ENCODE results near the gene RASSF3.

GRCh38 chr12:64658892-64659481, 48.7 kb downstream of the RASSF3 start:
- TF ChIP-seq RAD21 (conservative IDR thresholded peaks at IDR 0.05) (no peak), TAF1 (IDR thresholded peaks at IDR 0.05; ENCODE audit: low read depth) (no peak), EZH2 (IDR thresholded peaks at IDR 0.05; ENCODE audit: borderline replicate concordance, insufficient read depth, low read length, poor library complexity, severe bottlenecking) (no peak), CTCF (IDR thresholded peaks at IDR 0.05; ENCODE audit: poor library complexity, severe bottlenecking) (no peak), EP300 (conservative IDR thresholded peaks at IDR 0.05; ENCODE audit: poor library complexity, severe bottlenecking) (no peak), SMC3 (conservative IDR thresholded peaks at IDR 0.05; ENCODE audit: poor library complexity) (no peak), MXI1 (conservative IDR thresholded peaks at IDR 0.05; ENCODE audit: poor library complexity, severe bottlenecking) (no peak), POLR2AphosphoS5 (IDR thresholded peaks at IDR 0.05) (no peak)

Data from neural cell (in vitro differentiated cells).